Trophoblast cell (in vitro differentiated cells and primary cell): ENCODE measurements around the gene RPL13.

ENCODE experiments used
- DNase-seq, 2 donors: peaks; one replicate each; pipeline ENCODE4 v3.0.0-alpha.2; 2016
- H2AFZ ChIP-seq: 2 replicates; pipeline ENCODE4 v1.6.1; 2013; ENCODE audit warnings: low read length, moderate library complexity, mild to moderate bottlenecking; ENCODE audit not compliant: insufficient read depth, poor library complexity
- H2AK5ac ChIP-seq: 2 replicates; pipeline ENCODE4 v1.6.1; 2013; ENCODE audit warnings: mild to moderate bottlenecking, low read length
- H2BK120ac ChIP-seq: 2 replicates; pipeline ENCODE4 v1.6.1; 2013; ENCODE audit warnings: low read length, mild to moderate bottlenecking, moderate library complexity; ENCODE audit not compliant: insufficient read depth, poor library complexity
- H2BK12ac ChIP-seq: 2 replicates; pipeline ENCODE4 v1.6.1; 2013; ENCODE audit warnings: mild to moderate bottlenecking, low read length, moderate library complexity
- H2BK5ac ChIP-seq: 2 replicates; pipeline ENCODE4 v1.6.1; 2013; ENCODE audit warnings: low read length, low read depth, moderate library complexity, mild to moderate bottlenecking; ENCODE audit not compliant: poor library complexity
- H3K14ac ChIP-seq: 2 replicates; pipeline ENCODE4 v1.6.1; 2013; ENCODE audit warnings: mild to moderate bottlenecking, low read length
- H3K18ac ChIP-seq: 2 replicates; pipeline ENCODE4 v1.6.1; 2013; ENCODE audit warnings: mild to moderate bottlenecking, low read length
- H3K23ac ChIP-seq: 2 replicates; pipeline ENCODE4 v1.6.1; 2013; ENCODE audit warnings: low read length
- H3K27ac ChIP-seq: 2 replicates; pipeline ENCODE4 v1.5.1; 2013; ENCODE audit warnings: low read depth, mild to moderate bottlenecking, inconsistent platforms, low read length, moderate library complexity
- H3K27me3 ChIP-seq: 2 replicates; pipeline ENCODE4 v1.6.1; 2013; ENCODE audit warnings: inconsistent platforms, mild to moderate bottlenecking, low read length, moderate library complexity; ENCODE audit not compliant: insufficient read depth
- H3K36me3 ChIP-seq, 2 experiments: 1 replicate in 1 of 2; 2 replicates in 1 of 2; pipeline ENCODE4 v1.6.1; 2013; ENCODE audit warnings: low read length in 2 of 2, mild to moderate bottlenecking in 2 of 2, moderate library complexity in 1 of 2; ENCODE audit not compliant: insufficient read depth in 2 of 2, control insufficient read depth in 1 of 2
- H3K4ac ChIP-seq: 2 replicates; pipeline ENCODE4 v1.6.1; 2013; ENCODE audit warnings: low read depth, mild to moderate bottlenecking, low read length, moderate library complexity
- H3K4me1 ChIP-seq, 2 experiments: 1 replicate in 1 of 2; 2 replicates in 1 of 2; pipeline ENCODE4 v1.6.1; 2013; ENCODE audit warnings: low read length in 2 of 2, mild to moderate bottlenecking in 2 of 2, moderate library complexity in 1 of 2; ENCODE audit not compliant: insufficient read depth in 2 of 2, control insufficient read depth in 1 of 2
- H3K4me2 ChIP-seq: 2 replicates; pipeline ENCODE4 v1.6.1; 2013; ENCODE audit warnings: inconsistent platforms, mild to moderate bottlenecking, low read length, moderate library complexity
- H3K4me3 ChIP-seq: 2 replicates; pipeline ENCODE4 v1.5.1; 2013; ENCODE audit warnings: mild to moderate bottlenecking, low read depth, low read length, inconsistent platforms
- H3K79me1 ChIP-seq: one replicate; pipeline ENCODE4 v1.6.1; 2013; ENCODE audit warnings: low read length
- H3K79me2 ChIP-seq: 2 replicates; pipeline ENCODE4 v1.6.1; 2013; ENCODE audit warnings: low read length, mild to moderate bottlenecking; ENCODE audit not compliant: control insufficient read depth, insufficient read depth, poor library complexity
- H3K9ac ChIP-seq: 2 replicates; pipeline ENCODE4 v1.6.1; 2013; ENCODE audit warnings: mild to moderate bottlenecking, low read length
- H3K9me3 ChIP-seq: 2 replicates; pipeline ENCODE4 v1.6.1; 2013; ENCODE audit warnings: low read depth, mild to moderate bottlenecking, control low read depth, inconsistent platforms, low read length; ENCODE audit not compliant: insufficient read depth
- H4K12ac ChIP-seq: 2 replicates; pipeline ENCODE4 v1.6.1; 2013; ENCODE audit warnings: low read depth, mild to moderate bottlenecking, low read length, moderate library complexity
- H4K8ac ChIP-seq: 2 replicates; pipeline ENCODE4 v1.6.1; 2013; ENCODE audit warnings: low read depth, mild to moderate bottlenecking, low read length, moderate library complexity
- H4K91ac ChIP-seq: one replicate; pipeline ENCODE4 v1.6.1; 2013; ENCODE audit warnings: low read depth, mild to moderate bottlenecking, low read length, moderate library complexity
- WGBS: extraction: QIAGEN DNeasy Blood & Tissue Kit; methylation state at CpG from one replicate; pipeline ENCODE4 v1.1.7; 2013; ENCODE audit warnings: missing lambda C conversion rate; ENCODE audit not compliant: insufficient read length, insufficient coverage; ENCODE audit errors: extremely low coverage; 5-methylcytosine and 5-hydroxymethylcytosine counted together

RPL13 gene

DNA sequence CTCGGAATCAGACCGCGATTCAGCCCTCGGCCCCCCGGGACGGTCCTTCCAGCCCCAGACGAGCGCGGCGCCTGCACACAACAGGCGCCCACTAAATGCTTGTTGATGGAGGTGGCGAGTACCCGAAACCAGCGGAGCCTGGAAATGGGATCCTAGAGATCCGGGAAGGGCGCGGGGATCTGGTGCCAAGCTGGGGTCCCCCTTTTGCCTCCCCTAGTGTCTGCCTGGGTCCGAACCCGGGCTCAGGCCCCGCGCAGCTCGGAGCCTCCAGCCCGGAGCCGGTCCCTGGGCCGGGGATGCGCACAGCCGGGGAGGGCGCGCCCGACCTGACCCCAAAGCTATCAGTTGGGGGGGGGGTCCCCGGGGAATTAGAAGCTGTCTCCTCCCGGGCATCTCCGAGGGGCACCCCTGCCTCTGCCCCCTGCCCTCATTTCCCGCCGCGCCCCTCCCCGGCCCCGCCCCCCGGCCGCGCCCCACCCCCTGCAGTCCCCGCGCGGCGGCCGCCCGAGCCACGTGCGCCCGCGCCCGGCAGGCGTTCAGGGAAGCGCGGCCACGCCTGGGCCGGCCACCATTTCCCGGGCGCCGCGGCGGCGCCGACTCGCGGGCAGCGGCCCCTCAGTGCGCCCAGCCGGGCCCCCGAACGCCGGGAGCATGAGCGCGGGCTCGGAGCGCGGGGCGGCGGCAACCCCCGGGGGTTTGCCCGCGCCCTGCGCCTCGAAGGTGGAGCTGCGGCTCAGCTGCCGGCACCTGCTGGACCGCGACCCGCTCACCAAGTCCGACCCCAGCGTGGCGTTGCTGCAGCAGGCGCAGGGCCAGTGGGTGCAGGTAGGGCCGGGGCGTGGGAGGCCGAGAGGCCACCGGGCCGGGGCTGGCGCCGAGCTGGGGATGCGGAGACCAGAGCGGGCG, 15.0 kb downstream of the RPL13 start, which contains the start of gene CPNE7:
TSS of gene CPNE7 (plus strand) at position 512 of the 906 bp plus-strand sequence. CDS start at position 652, 140 bp downstream.
- H2BK5ac ChIP-seq, result peak within 1 kb of the TSS; percentile 16
- peak within 1 kb of the TSS; percentile 48 for H3K4me2 ChIP-seq
- H3K79me1 ChIP-seq, result peaks cover 2% of the 10 kb centered on the region
- peak within 1 kb of the TSS; percentile 13 for H4K91ac ChIP-seq
- H4K12ac ChIP-seq, result no peak within 1 kb of the TSS
- H3K9ac ChIP-seq, result no peak within 1 kb of the TSS
- H3K14ac ChIP-seq, result no peak within 1 kb of the TSS
- H2BK120ac ChIP-seq, result peak within 1 kb of the TSS; percentile 1
- H4K8ac ChIP-seq, result peak within 1 kb of the TSS; percentile 44
- no peak within 1 kb of the TSS for H3K4me3 ChIP-seq
- H3K23ac ChIP-seq, result no peak within 1 kb of the TSS
- H3K18ac ChIP-seq, result no peak within 1 kb of the TSS
- peak within 1 kb of the TSS; percentile 12 for H2AFZ ChIP-seq
- H2BK12ac ChIP-seq, result no peak within 1 kb of the TSS
- H3K79me2 ChIP-seq, result no peaks in the 10 kb centered on the region
- H3K4ac ChIP-seq, result no peak within 1 kb of the TSS
- H3K27ac ChIP-seq, result no peak within 1 kb of the TSS
- peaks cover 17% of the 10 kb centered on the region for H3K9me3 ChIP-seq
- peaks cover 29% of the 10 kb centered on the region for H3K27me3 ChIP-seq
- H3K36me3 ChIP-seq, result no peaks in the 10 kb centered on the region
- no peak within 1 kb of the TSS for H2AK5ac ChIP-seq
- WGBS, result no CpG with 5 or more reads among the region's 103 CpGs
- peaks cover 14 to 19% of the 10 kb centered on the region in 2 experiments for H3K4me1 ChIP-seq
- no peak for DNase-seq

DNA sequence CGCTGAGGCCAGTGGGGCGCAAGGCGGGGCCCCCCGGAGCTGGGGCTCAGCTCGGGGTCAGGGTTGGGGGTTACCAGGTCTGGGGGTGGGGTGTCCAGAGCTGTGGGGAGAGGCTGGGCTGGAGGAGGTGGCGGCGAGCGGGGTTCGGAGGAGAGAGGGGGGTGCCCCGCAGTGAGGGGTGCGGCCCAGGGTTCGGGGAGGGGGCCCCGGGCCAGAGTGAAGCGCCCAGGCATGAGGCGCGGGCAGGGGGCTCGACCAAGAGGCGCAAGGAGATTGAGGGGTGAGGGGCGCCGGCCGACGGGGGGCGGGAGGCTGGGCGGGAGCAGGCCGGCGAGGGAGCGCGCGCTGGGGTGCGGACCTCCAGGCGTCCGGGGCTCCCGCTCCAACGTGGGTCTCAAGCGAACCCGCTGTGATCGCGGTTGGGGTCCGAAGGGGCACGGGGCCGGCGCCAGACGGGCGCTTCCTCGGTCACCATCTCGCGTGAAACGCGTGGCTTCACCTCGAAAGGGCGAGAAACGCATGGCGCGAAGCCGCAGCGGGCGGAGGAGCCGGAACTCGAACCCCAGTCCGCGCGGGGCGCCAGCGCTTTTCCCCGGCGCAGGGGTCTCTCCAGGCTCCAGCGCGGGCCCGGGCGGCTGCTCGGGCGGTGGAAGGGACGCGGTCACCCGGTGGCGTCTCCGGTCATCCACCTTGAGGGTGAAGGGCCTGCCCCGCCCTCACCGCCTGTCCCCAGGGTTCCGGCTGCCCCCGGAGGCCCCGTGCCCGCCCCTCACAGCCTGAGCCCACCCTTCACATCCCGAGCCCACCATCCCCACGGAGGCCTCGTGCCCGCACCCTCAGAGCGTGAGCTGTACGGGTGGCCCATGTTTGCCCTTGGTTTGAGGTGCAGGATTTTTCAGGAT, 15.9 kb downstream of the RPL13 start:
- Histone ChIP-seq H3K27me3 (peaks cover 29% of the 10 kb centered on the region), H3K4me2 (peak overlapping the region; percentile 48), H3K14ac (no peak overlapping the region), H4K8ac (no peak overlapping the region), H3K36me3 (no peaks in the 10 kb centered on the region), H2BK12ac (no peak overlapping the region), H3K9ac (no peak overlapping the region), H3K27ac (no peak overlapping the region), H2AK5ac (no peak overlapping the region), H2BK5ac (no peak overlapping the region), H4K91ac (no peak overlapping the region), H3K23ac (no peak overlapping the region), H2AFZ (no peak overlapping the region), H3K4me3 (no peak overlapping the region), H3K18ac (no peak overlapping the region), H4K12ac (no peak overlapping the region), H3K79me1 (peaks cover 2% of the 10 kb centered on the region), H2BK120ac (no peak overlapping the region), H3K79me2 (no peaks in the 10 kb centered on the region), H3K4me1 (peaks cover 20 to 24% of the 10 kb centered on the region in 2 experiments), H3K9me3 (peaks cover 22% of the 10 kb centered on the region), H3K4ac (no peak overlapping the region)
- DNase-seq, result no peak
- no CpG with 5 or more reads among the region's 89 CpGs for WGBS

DNA sequence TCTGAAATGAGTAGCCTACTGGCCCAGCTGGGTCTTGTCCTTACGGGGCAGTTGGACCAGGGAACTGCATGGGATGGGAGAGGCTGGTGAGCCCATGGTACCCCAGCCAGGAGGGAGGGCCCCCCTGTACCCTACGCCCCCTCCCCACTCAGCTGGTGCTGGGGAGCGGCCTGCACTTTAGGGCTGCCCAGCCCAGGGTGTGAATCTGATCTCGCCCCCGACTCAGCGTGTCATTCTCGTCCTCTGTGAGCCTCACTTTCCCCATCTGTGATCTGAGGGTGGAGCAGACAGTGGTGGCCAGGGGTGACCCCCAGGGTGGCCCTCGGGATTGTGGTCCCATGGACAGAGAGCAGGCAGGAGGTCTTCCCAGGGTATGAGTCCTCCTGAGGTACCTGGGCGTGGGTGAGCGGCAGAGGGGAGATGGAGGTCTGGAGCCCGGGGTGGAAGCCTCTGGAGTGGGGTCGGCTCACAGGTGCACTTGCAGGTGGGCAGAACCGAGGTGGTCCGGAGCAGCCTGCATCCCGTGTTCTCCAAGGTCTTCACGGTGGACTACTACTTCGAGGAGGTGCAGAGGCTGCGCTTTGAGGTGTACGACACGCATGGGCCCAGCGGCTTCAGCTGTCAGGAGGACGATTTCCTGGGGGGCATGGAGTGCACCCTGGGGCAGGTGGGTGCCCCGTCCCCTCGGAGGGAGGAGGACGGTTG, 16.7 kb downstream of the RPL13 start:
- no peak for DNase-seq
- Histone ChIP-seq H2AK5ac (no peak overlapping the region), H3K4ac (no peak overlapping the region), H3K27me3 (peaks cover 29% of the 10 kb centered on the region), H2AFZ (no peak overlapping the region), H3K4me2 (no peak overlapping the region), H2BK5ac (no peak overlapping the region), H2BK120ac (no peak overlapping the region), H4K12ac (no peak overlapping the region), H3K36me3 (no peaks in the 10 kb centered on the region), H3K9ac (no peak overlapping the region), H3K4me3 (no peak overlapping the region), H3K4me1 (peaks cover 26 to 32% of the 10 kb centered on the region in 2 experiments), H3K9me3 (peaks cover 19% of the 10 kb centered on the region), H3K18ac (no peak overlapping the region), H3K23ac (no peak overlapping the region), H3K14ac (no peak overlapping the region), H4K91ac (no peak overlapping the region), H2BK12ac (no peak overlapping the region), H4K8ac (no peak overlapping the region), H3K79me1 (peaks cover 2% of the 10 kb centered on the region), H3K27ac (no peak overlapping the region), H3K79me2 (no peaks in the 10 kb centered on the region)
- no CpG with 5 or more reads among the region's 25 CpGs for WGBS

GRCh38 chr16:89579351-89579750, 18.9 kb downstream of the RPL13 start:
- Histone ChIP-seq H3K4ac (no peak overlapping the region), H3K4me1 (peaks cover 20 to 28% of the 10 kb centered on the region in 2 experiments), H3K27me3 (peaks cover 29% of the 10 kb centered on the region), H3K36me3 (no peaks in the 10 kb centered on the region), H3K27ac (no peak overlapping the region), H3K4me2 (no peak overlapping the region), H4K91ac (no peak overlapping the region), H3K14ac (no peak overlapping the region), H2BK5ac (no peak overlapping the region), H3K9ac (no peak overlapping the region), H3K18ac (no peak overlapping the region), H2BK120ac (no peak overlapping the region), H4K8ac (no peak overlapping the region), H3K79me1 (peaks cover 5% of the 10 kb centered on the region), H4K12ac (no peak overlapping the region), H2BK12ac (no peak overlapping the region), H3K23ac (no peak overlapping the region), H3K79me2 (no peaks in the 10 kb centered on the region), H3K9me3 (peaks cover 19% of the 10 kb centered on the region), H3K4me3 (no peak overlapping the region), H2AK5ac (no peak overlapping the region), H2AFZ (no peak overlapping the region)
- WGBS, result 67% methylated on average over 3 of the region's 15 CpGs
- DNase-seq, result no peak
